IMR-90 (cell line): ENCODE results near the gene MT1G. TPM values are rescaled to one million over a fixed set of nuclear protein-coding genes. Genes with fewer than 3 reads are reported as not detected.

Experiments
- ATAC-seq: fragments of 200-7000 bp; cut with Tn5 transposase; 2 replicates; pipeline ENCODE4 v1.9.1; 2020; ENCODE audit warnings: low read depth, mild to moderate bottlenecking, moderate library complexity
- BruUV-seq: library from RNA; stranded (reverse); fragments of 400-500 nt; replicated peaks from 2 replicates; lab custom pipeline; 2021; lab: Mats Ljungman, UMichigan
- CTCF ChIA-PET: fragments of 300-600 bp; formaldehyde crosslinking; extraction: SDS; loops from one replicate; lab custom pipeline; 2021; ENCODE audit warnings: antibody characterized with exemption; lab: Yijun Ruan, JAX
- POLR2A ChIA-PET: fragments of 300-600 bp; sonication (Branson Sonifier 250); formaldehyde crosslinking; loops from one replicate; lab custom pipeline; 2022; ENCODE audit warnings: antibody characterized with exemption; ENCODE audit not compliant: unreplicated experiment; lab: Charles Lee
- DNase-seq: peaks from one replicate; pipeline ENCODE4 v3.0.0; 2013
- H2AFZ ChIP-seq: replicated peaks from 2 replicates; pipeline ENCODE3; 2013; ENCODE audit warnings: low read length, mild to moderate bottlenecking; ENCODE audit not compliant: poor library complexity
- H2AK5ac ChIP-seq: 2 replicates; pipeline ENCODE4 v1.6.1; 2013; ENCODE audit warnings: low read depth, low read length, inconsistent platforms
- H2AK9ac ChIP-seq: replicated peaks from 2 replicates; pipeline ENCODE3; 2013; ENCODE audit warnings: mild to moderate bottlenecking, low read depth, low read length, moderate library complexity; ENCODE audit not compliant: poor library complexity
- H2BK120ac ChIP-seq: 2 replicates; pipeline ENCODE4 v1.6.1; 2013; ENCODE audit warnings: low read depth, low read length, inconsistent platforms
- H2BK15ac ChIP-seq: 3 replicates; pipeline ENCODE4 v1.6.1; 2013; ENCODE audit warnings: low read depth, low read length, inconsistent platforms
- H2BK20ac ChIP-seq: 2 replicates; pipeline ENCODE4 v1.6.1; 2013; ENCODE audit warnings: low read depth, mild to moderate bottlenecking, inconsistent platforms, low read length, moderate library complexity
- H2BK5ac ChIP-seq: 2 replicates; pipeline ENCODE4 v1.6.1; 2013; ENCODE audit warnings: mild to moderate bottlenecking, low read depth, low read length, inconsistent platforms; ENCODE audit not compliant: poor library complexity, severe bottlenecking
- H3K14ac ChIP-seq: replicated peaks from 2 replicates; pipeline ENCODE4 v1.6.1; 2013; ENCODE audit warnings: low read depth, low read length, inconsistent platforms
- H3K18ac ChIP-seq: 2 replicates; pipeline ENCODE4 v1.6.1; 2013; ENCODE audit warnings: low read depth, low read length, control low read depth
- H3K23ac ChIP-seq: 2 replicates; pipeline ENCODE4 v1.6.1; 2013; ENCODE audit warnings: low read depth, low read length, inconsistent platforms
- H3K27ac ChIP-seq: 2 replicates; pipeline ENCODE4 v1.5.1; 2013; ENCODE audit warnings: mild to moderate bottlenecking, control low read depth, low read length; ENCODE audit not compliant: insufficient read depth
- H3K27me3 ChIP-seq: 2 replicates; pipeline ENCODE4 v1.6.1; 2013; ENCODE audit warnings: low read length; ENCODE audit not compliant: control insufficient read depth, insufficient read depth
- H3K36me3 ChIP-seq: 2 replicates; pipeline ENCODE4 v1.6.1; 2013; ENCODE audit warnings: low read length, mixed read lengths; ENCODE audit not compliant: control insufficient read depth, insufficient read depth
- H3K4ac ChIP-seq: 2 replicates; pipeline ENCODE4 v1.6.1; 2013; ENCODE audit warnings: low read depth, low read length, inconsistent platforms
- H3K4me1 ChIP-seq: 2 replicates; pipeline ENCODE4 v1.6.1; 2013; ENCODE audit warnings: low read length, mixed read lengths; ENCODE audit not compliant: control insufficient read depth, insufficient read depth
- H3K4me2 ChIP-seq: 2 replicates; pipeline ENCODE4 v1.6.1; 2013; ENCODE audit warnings: low read depth, mild to moderate bottlenecking, control low read depth, low read length, moderate library complexity
- H3K4me3 ChIP-seq: 2 replicates; pipeline ENCODE4 v1.5.1; 2013; ENCODE audit warnings: low read depth, mild to moderate bottlenecking, control low read depth, low read length, moderate library complexity; ENCODE audit not compliant: insufficient read depth
- H3K56ac ChIP-seq: 2 replicates; pipeline ENCODE4 v1.6.1; 2013; ENCODE audit warnings: low read length, inconsistent platforms; ENCODE audit not compliant: insufficient read depth; ENCODE audit errors: extremely low read depth
- H3K79me1 ChIP-seq, 2 experiments: 2 replicates each; pipeline ENCODE4 v1.6.1; 2013; ENCODE audit warnings: low read length in 2 of 2, inconsistent platforms in 1 of 2, low read depth in 1 of 2
- H3K9ac ChIP-seq: 2 replicates; pipeline ENCODE4 v1.6.1; 2013; ENCODE audit warnings: low read depth, low read length, control low read depth
- H3K9me1 ChIP-seq: 2 replicates; pipeline ENCODE4 v1.6.1; 2013; ENCODE audit warnings: low read length, inconsistent platforms; ENCODE audit not compliant: insufficient read depth
- H3K9me3 ChIP-seq: 2 replicates; pipeline ENCODE4 v1.6.1; 2013; ENCODE audit warnings: low read length; ENCODE audit not compliant: control insufficient read depth, insufficient read depth
- H4K20me1 ChIP-seq: 2 replicates; pipeline ENCODE4 v1.6.1; 2013; ENCODE audit warnings: low read length, inconsistent platforms; ENCODE audit not compliant: insufficient read depth
- H4K5ac ChIP-seq: 2 replicates; pipeline ENCODE4 v1.6.1; 2013; ENCODE audit warnings: mild to moderate bottlenecking, low read depth, low read length, control low read depth
- H4K8ac ChIP-seq, 2 experiments: 2 replicates each; pipeline ENCODE4 v1.6.1; 2013; ENCODE audit warnings: low read depth in 2 of 2, low read length in 2 of 2, control low read depth in 1 of 2, inconsistent platforms in 1 of 2
- H4K91ac ChIP-seq: 2 replicates; pipeline ENCODE4 v1.6.1; 2013; ENCODE audit warnings: low read depth, low read length, inconsistent platforms; ENCODE audit not compliant: insufficient read depth
- BHLHE40 ChIP-seq: fragments of 150-350 bp; IDR thresholded peaks from 2 replicates; pipeline ENCODE4 v1.6.1; 2016; ENCODE audit warnings: mild to moderate bottlenecking, low read depth, low read length
- CHD1 ChIP-seq: IDR thresholded peaks from 2 replicates; pipeline ENCODE4 v1.6.1; 2012; ENCODE audit warnings: low read depth, low read length, improper control_type of control experiment
- MAFK ChIP-seq: IDR thresholded peaks from 2 replicates; pipeline ENCODE4 v1.6.1; 2012; ENCODE audit warnings: low read depth, low read length, improper control_type of control experiment
- MAZ ChIP-seq: IDR thresholded peaks from 2 replicates; pipeline ENCODE4 v1.6.1; 2012; ENCODE audit warnings: low read depth, mild to moderate bottlenecking, low read length, improper control_type of control experiment, moderate library complexity, borderline replicate concordance
- MXI1 ChIP-seq: IDR thresholded peaks from 2 replicates; pipeline ENCODE4 v1.6.1; 2012; ENCODE audit warnings: low read depth, mild to moderate bottlenecking, low read length, moderate library complexity, borderline replicate concordance
- NFE2L2 ChIP-seq: fragments of 150-350 bp; IDR thresholded peaks from 2 replicates; pipeline ENCODE4 v1.6.1; 2016; ENCODE audit warnings: low read depth, mild to moderate bottlenecking, low read length
- POLR2A ChIP-seq: IDR thresholded peaks from 2 replicates; pipeline ENCODE4 v1.6.1; 2012; ENCODE audit warnings: mild to moderate bottlenecking, low read depth, low read length
- RAD21 ChIP-seq: IDR thresholded peaks from 2 replicates; pipeline ENCODE4 v1.6.1; 2012; ENCODE audit warnings: low read length, improper control_type of control experiment
- RCOR1 ChIP-seq: IDR thresholded peaks from 2 replicates; pipeline ENCODE4 v1.6.1; 2012; ENCODE audit warnings: mild to moderate bottlenecking, low read length, improper control_type of control experiment; ENCODE audit not compliant: insufficient replicate concordance
- RFX5 ChIP-seq: IDR thresholded peaks from 2 replicates; pipeline ENCODE4 v1.8.0; 2012; ENCODE audit warnings: low read depth, mild to moderate bottlenecking, low read length, moderate library complexity
- WGBS, 2 experiments: methylation state at CpG; one replicate each; pipeline versions ENCODE4 v1.1.5 to v1.1.7; 2013; ENCODE audit warnings: missing lambda C conversion rate in 2 of 2; ENCODE audit not compliant: insufficient read length in 1 of 2; ENCODE audit errors: extremely low coverage in 2 of 2; 5-methylcytosine and 5-hydroxymethylcytosine counted together
- dilution Hi-C: fragments of 300-500 bp; cut with HindIII; formaldehyde crosslinking; loops from one replicate; pipeline ENCODE4 v1.14.3; 2018; ENCODE audit warnings: low sequenced_read_pairs; ENCODE audit not compliant: unreplicated experiment
- in situ Hi-C: fragments of 300-500 bp; cut with MboI; formaldehyde crosslinking; loops from 3 replicates; pipeline ENCODE4 v1.14.3; 2019; ENCODE audit warnings: low sequenced_read_pairs, inconsistent platforms, mixed read lengths
- intact Hi-C: fragments of 100-400 bp; cut with micrococcal nuclease; formaldehyde crosslinking; loops from 2 replicates; pipeline ENCODE4 v1.10.0; 2022
- polyA plus RNA-seq, 3 experiments: library from polyadenylated mRNA; depleted of rRNA; stranded (reverse); fragments of >200 nt; gene quantifications; 2 replicates each; pipeline ENCODE4 v1.2.3, GENCODE V29; 2012; ENCODE audit warnings: low replicate concordance in 1 of 3
- total RNA-seq: library from RNA; depleted of rRNA; stranded (reverse); fragments of >200 nt; gene quantifications from 2 replicates; pipeline ENCODE4 v1.2.3, GENCODE V29; 2012
- TF ChIP-seq, protein P1 (sequence below): fragments of 150-350 bp; IDR thresholded peaks from 2 replicates; pipeline ENCODE4 v1.6.1; 2016; ENCODE audit warnings: low read depth, mild to moderate bottlenecking, low read length, moderate library complexity, borderline replicate concordance
- TF ChIP-seq, protein P2 (sequence below): conservative IDR thresholded peaks from 2 replicates; pipeline ENCODE4 v1.5.1; 2012; ENCODE audit warnings: mild to moderate bottlenecking, low read depth, low read length, improper control_type of control experiment
- TF ChIP-seq, protein P3 (sequence below): fragments of 150-350 bp; IDR thresholded peaks from 2 replicates; pipeline ENCODE4 v1.6.1; 2017; ENCODE audit warnings: mild to moderate bottlenecking, antibody characterized with exemption, low read length, low read depth

The MT1G gene
- total and polyA plus RNA-seq, 2 of the 4 experiments (the other 2 are of a cell fraction) = 0.48 TPM; not detected in 1

DNA sequence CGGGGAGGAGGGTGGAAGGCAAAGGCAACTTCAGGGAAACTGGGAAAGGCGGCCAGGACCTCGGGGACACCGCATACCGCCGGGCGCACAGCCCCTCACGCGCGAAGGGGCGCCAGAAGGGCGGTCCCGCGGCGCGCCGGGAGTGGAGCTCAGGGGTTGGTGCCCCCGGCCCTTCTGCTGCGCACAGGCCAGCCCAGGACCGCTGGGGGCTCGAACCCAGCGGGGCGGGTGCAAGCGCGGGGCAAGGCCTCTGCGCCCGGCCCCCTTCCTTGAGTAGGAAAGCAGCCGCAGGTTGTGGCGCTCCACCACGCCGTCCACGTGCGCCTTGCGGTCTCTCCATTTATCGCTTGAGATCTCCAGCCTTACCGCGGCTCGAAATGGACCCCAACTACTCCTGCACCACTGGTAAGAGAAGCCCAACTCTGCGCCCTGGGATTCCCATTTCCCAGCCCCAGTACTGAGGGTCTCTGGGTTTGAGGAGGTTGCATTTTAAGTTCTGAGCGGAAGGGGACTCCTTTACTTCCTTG lies 32.4 kb downstream of the MT1G start:
- Histone ChIP-seq H3K4me1 (no peaks in the 10 kb centered on the region; the same call in 1 of the 2 replicates), H3K27ac (no peak overlapping the region), H4K20me1 (no peaks in the 10 kb centered on the region), H3K9me3 (peaks cover 2% of the 10 kb centered on the region; the same call in 1 of the 2 replicates), H3K23ac (no peak overlapping the region), H3K18ac (no peak overlapping the region), H3K36me3 (no peaks in the 10 kb centered on the region), H2AK5ac (no peak overlapping the region), H4K8ac (no peak overlapping the region), H3K56ac (no peak overlapping the region), H2BK120ac (no peak overlapping the region), H3K79me1 (no peaks in the 10 kb centered on the region), H3K9me1 (no peaks in the 10 kb centered on the region), H2BK5ac (no peak overlapping the region), H3K14ac (no peak overlapping the region), H4K5ac (no peak overlapping the region), H2BK20ac (no peak overlapping the region), H3K9ac (no peak overlapping the region), H3K4ac (no peak overlapping the region), H3K27me3 (peaks cover 88% of the 10 kb centered on the region), H3K4me3 (no peak overlapping the region; the same call in 1 of the 2 replicates), H2AFZ (no peak overlapping the region), H2AK9ac (no peak overlapping the region), H2BK15ac (no peak overlapping the region), H3K4me2 (no peak overlapping the region; the same call in 1 of the 2 replicates), H4K91ac (no peak overlapping the region)
- ATAC-seq = no peak
- intact Hi-C loops = no loop called here
- 11% methylated on average over 20 of the region's 40 CpGs; no CpG with 5 or more reads in 1 of the 2 experiments for WGBS, 2 experiments
- dilution Hi-C loops = no loop called here
- POLR2A ChIA-PET = no interaction called here
- in situ Hi-C loops = no loop called here
- BruUV-seq = no TSS peak
- no peak for TF ChIP-seq BHLHE40
- no peak for TF ChIP-seq RAD21
- TF ChIP-seq MAFK = no peak
- TF ChIP-seq NFE2L2 = no peak
- TF ChIP-seq MXI1 = no peak
- no peak for TF ChIP-seq POLR2A
- no peak for TF ChIP-seq RCOR1
- TF ChIP-seq MAZ = no peak
- TF ChIP-seq, protein P1, sequence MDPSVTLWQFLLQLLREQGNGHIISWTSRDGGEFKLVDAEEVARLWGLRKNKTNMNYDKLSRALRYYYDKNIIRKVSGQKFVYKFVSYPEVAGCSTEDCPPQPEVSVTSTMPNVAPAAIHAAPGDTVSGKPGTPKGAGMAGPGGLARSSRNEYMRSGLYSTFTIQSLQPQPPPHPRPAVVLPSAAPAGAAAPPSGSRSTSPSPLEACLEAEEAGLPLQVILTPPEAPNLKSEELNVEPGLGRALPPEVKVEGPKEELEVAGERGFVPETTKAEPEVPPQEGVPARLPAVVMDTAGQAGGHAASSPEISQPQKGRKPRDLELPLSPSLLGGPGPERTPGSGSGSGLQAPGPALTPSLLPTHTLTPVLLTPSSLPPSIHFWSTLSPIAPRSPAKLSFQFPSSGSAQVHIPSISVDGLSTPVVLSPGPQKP = no peak
- TF ChIP-seq RFX5 = no peak
- TF ChIP-seq, protein P2, sequence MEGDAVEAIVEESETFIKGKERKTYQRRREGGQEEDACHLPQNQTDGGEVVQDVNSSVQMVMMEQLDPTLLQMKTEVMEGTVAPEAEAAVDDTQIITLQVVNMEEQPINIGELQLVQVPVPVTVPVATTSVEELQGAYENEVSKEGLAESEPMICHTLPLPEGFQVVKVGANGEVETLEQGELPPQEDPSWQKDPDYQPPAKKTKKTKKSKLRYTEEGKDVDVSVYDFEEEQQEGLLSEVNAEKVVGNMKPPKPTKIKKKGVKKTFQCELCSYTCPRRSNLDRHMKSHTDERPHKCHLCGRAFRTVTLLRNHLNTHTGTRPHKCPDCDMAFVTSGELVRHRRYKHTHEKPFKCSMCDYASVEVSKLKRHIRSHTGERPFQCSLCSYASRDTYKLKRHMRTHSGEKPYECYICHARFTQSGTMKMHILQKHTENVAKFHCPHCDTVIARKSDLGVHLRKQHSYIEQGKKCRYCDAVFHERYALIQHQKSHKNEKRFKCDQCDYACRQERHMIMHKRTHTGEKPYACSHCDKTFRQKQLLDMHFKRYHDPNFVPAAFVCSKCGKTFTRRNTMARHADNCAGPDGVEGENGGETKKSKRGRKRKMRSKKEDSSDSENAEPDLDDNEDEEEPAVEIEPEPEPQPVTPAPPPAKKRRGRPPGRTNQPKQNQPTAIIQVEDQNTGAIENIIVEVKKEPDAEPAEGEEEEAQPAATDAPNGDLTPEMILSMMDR = no peak
- TF ChIP-seq, protein P3, sequence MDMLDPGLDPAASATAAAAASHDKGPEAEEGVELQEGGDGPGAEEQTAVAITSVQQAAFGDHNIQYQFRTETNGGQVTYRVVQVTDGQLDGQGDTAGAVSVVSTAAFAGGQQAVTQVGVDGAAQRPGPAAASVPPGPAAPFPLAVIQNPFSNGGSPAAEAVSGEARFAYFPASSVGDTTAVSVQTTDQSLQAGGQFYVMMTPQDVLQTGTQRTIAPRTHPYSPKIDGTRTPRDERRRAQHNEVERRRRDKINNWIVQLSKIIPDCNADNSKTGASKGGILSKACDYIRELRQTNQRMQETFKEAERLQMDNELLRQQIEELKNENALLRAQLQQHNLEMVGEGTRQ = no peak
- no peak for TF ChIP-seq CHD1
- DNase-seq = no peak
- CTCF ChIA-PET = no interaction called here
